GM18502 (cell line): Measurements from ENCODE around the gene NOLC1.
"Not testable (repeated sequence)": the region's sequence is repeated elsewhere in the genome, so short reads cannot be mapped to it uniquely, and the experiment has no call there.

ENCODE experiments used
- ATAC-seq: cut with Tn5 transposase; IDR thresholded peaks from one replicate; pipeline ENCODE4 v1.9.1; 2021; ENCODE audit warnings: mild to moderate bottlenecking; ENCODE audit not compliant: unreplicated experiment, poor library complexity

The NOLC1 gene

GRCh38 chr10:102152545-102152890 lies 329 bp downstream of the NOLC1 start:
- peak; percentile 12 for ATAC-seq

- no peak for ATAC-seq
These were observed 968 bp downstream of the NOLC1 start for GRCh38 chr10:102153093-102153620.

- ATAC-seq, result no peak
These were observed 2.4 kb downstream of the NOLC1 start for GRCh38 chr10:102154466-102155116.

GRCh38 chr10:102157224-102157623 lies 5.0 kb downstream of the NOLC1 start:
- no peak for ATAC-seq

- no peak for ATAC-seq
These were observed 6.9 kb downstream of the NOLC1 start for GRCh38 chr10:102159051-102159597.

GRCh38 chr10:102159831-102160230 lies 7.6 kb downstream of the NOLC1 start:
- no peak for ATAC-seq

- no peak for ATAC-seq
These were observed 11.3 kb downstream of the NOLC1 start for GRCh38 chr10:102163342-102163989.

- no peak for ATAC-seq
These were observed 15.7 kb downstream of the NOLC1 start for GRCh38 chr10:102167861-102168260.

GRCh38 chr10:102170602-102171001 lies 18.4 kb downstream of the NOLC1 start:
- no peak for ATAC-seq

GRCh38 chr10:102172288-102172687 lies 20.1 kb downstream of the NOLC1 start:
- no peak for ATAC-seq

GRCh38 chr10:102175415-102175814 lies 23.2 kb downstream of the NOLC1 start:
- ATAC-seq, result no peak

- ATAC-seq, result no peak
These were observed 32.4 kb downstream of the NOLC1 start for GRCh38 chr10:102184606-102185005.

- no peak for ATAC-seq
These were observed 33.1 kb downstream of the NOLC1 start for GRCh38 chr10:102185272-102185671.

GRCh38 chr10:102185811-102186527 lies 33.8 kb downstream of the NOLC1 start:
- ATAC-seq, result no peak

GRCh38 chr10:102188298-102188940 lies 36.2 kb downstream of the NOLC1 start:
- no peak for ATAC-seq

GRCh38 chr10:102188941-102189898 lies 37.0 kb downstream of the NOLC1 start:
- not testable (repeated sequence) for ATAC-seq

GRCh38 chr10:102191956-102192355 lies 39.8 kb downstream of the NOLC1 start:
- no peak for ATAC-seq

GRCh38 chr10:102195296-102195870 lies 43.2 kb downstream of the NOLC1 start:
- ATAC-seq, result no peak

- ATAC-seq, result no peak
These were observed 44.7 kb downstream of the NOLC1 start for GRCh38 chr10:102196893-102197292.
